Thymus (tissue), 11 donors: ENCODE measurements around the gene ATG7. TPM values are rescaled to one million over a fixed set of nuclear protein-coding genes. Genes with fewer than 3 reads are reported as not detected.
"Not testable (repeated sequence)": the region's sequence is repeated elsewhere in the genome, so short reads cannot be mapped to it uniquely, and the experiment has no call there.

Experiments used
- DNase-seq, 9 donors: peaks; one replicate each; pipeline ENCODE4 v3.0.0-alpha.2; 2013; ENCODE audit warnings: low spot score in 9 of 9, low read depth in 6 of 9, missing footprints in 1 of 9
- H3K27ac ChIP-seq, 2 donors: one replicate each; pipeline ENCODE4 v1.5.1; 2013; ENCODE audit warnings: control low read depth in 1 of 2, low read depth in 1 of 2, low read length in 1 of 2, mild to moderate bottlenecking in 1 of 2, moderate library complexity in 1 of 2
- H3K27me3 ChIP-seq, 2 donors: one replicate each; pipeline ENCODE4 v1.5.1; 2013; ENCODE audit warnings: low read length in 1 of 2; ENCODE audit not compliant: control insufficient read depth in 2 of 2, insufficient read depth in 1 of 2
- H3K36me3 ChIP-seq, 2 donors: one replicate each; pipeline ENCODE4 v1.5.1; 2013; ENCODE audit warnings: low read length in 1 of 2, mild to moderate bottlenecking in 1 of 2, moderate library complexity in 1 of 2; ENCODE audit not compliant: control insufficient read depth in 2 of 2, insufficient read depth in 2 of 2
- H3K4me1 ChIP-seq, 2 donors: one replicate each; pipeline ENCODE4 v1.5.1; 2013; ENCODE audit warnings: low read length in 2 of 2; ENCODE audit not compliant: control insufficient read depth in 2 of 2, insufficient read depth in 2 of 2
- H3K4me3 ChIP-seq, 2 donors: one replicate each; pipeline ENCODE4 v1.5.1; 2013; ENCODE audit warnings: low read length in 2 of 2, control low read depth in 1 of 2, mild to moderate bottlenecking in 1 of 2
- H3K9me3 ChIP-seq, 2 donors: one replicate each; pipeline ENCODE4 v1.5.1; 2013; ENCODE audit warnings: low read length in 1 of 2, mild to moderate bottlenecking in 1 of 2; ENCODE audit not compliant: control insufficient read depth in 2 of 2, insufficient read depth in 1 of 2
- WGBS: extraction: QIAGEN DNeasy Blood & Tissue Kit; methylation state at CpG from one replicate; pipeline ENCODE4 v1.1.7; 2013; 5-methylcytosine and 5-hydroxymethylcytosine counted together
- polyA plus RNA-seq: library from polyadenylated mRNA; stranded (reverse); fragments of 200-250 nt; gene quantifications from one replicate; pipeline ENCODE4 v1.2.3, GENCODE V29; 2013
- total RNA-seq: library from RNA; stranded (reverse); fragments of 120-200 nt; gene quantifications from one replicate; pipeline ENCODE4 v1.2.4, GENCODE V29; 2013
- donor health status: healthy.

The ATG7 gene
- total and polyA plus RNA-seq, 2 donors: 9.0 to 21.7 TPM

GRCh38 chr3:11475324-11475723 is 203.1 kb downstream of the ATG7 start:
- 99% methylated on average over 6 of the region's 6 CpGs for WGBS
- H3K4me3 ChIP-seq: no peak overlapping the region
- no peaks in the 10 kb centered on the region for H3K36me3 ChIP-seq
- no peaks in the 10 kb centered on the region for H3K27me3 ChIP-seq
- H3K27ac ChIP-seq: no peak overlapping the region
- no peaks in the 10 kb centered on the region for H3K4me1 ChIP-seq
- H3K9me3 ChIP-seq: peaks cover 0 to 1% of the 10 kb centered on the region in 2 donors
- DNase-seq: no peak

GRCh38 chr3:11476735-11477144 is 204.5 kb downstream of the ATG7 start:
- no peaks in the 10 kb centered on the region for H3K36me3 ChIP-seq
- no peak for DNase-seq
- 92% methylated on average over 1 of the region's 1 CpG for WGBS
- peaks cover 0 to 1% of the 10 kb centered on the region in 2 donors for H3K9me3 ChIP-seq
- no peaks in the 10 kb centered on the region for H3K27me3 ChIP-seq
- no peak overlapping the region for H3K27ac ChIP-seq
- H3K4me1 ChIP-seq: no peaks in the 10 kb centered on the region
- H3K4me3 ChIP-seq: no peak overlapping the region

GRCh38 chr3:11477407-11477911 is 205.3 kb downstream of the ATG7 start:
- Histone ChIP-seq H3K4me3 (no peak overlapping the region), H3K4me1 (no peaks in the 10 kb centered on the region), H3K36me3 (no peaks in the 10 kb centered on the region), H3K9me3 (peaks cover 0 to 1% of the 10 kb centered on the region in 2 donors), H3K27ac (peak overlapping the region; percentile 12 to 33), H3K27me3 (no peaks in the 10 kb centered on the region)
- DNase-seq: no peak
- WGBS: 95% methylated on average over 3 of the region's 3 CpGs

GRCh38 chr3:11478167-11478566 is 206.0 kb downstream of the ATG7 start:
- Histone ChIP-seq H3K27me3 (no peaks in the 10 kb centered on the region), H3K9me3 (peaks cover 0 to 1% of the 10 kb centered on the region in 2 donors), H3K4me1 (no peaks in the 10 kb centered on the region), H3K4me3 (no peak overlapping the region), H3K27ac (no peak overlapping the region), H3K36me3 (no peaks in the 10 kb centered on the region)
- no peak for DNase-seq
- 92% methylated on average over 2 of the region's 2 CpGs for WGBS

- 98% methylated on average over 3 of the region's 3 CpGs for WGBS
- Histone ChIP-seq H3K27me3 (no peaks in the 10 kb centered on the region), H3K9me3 (peaks cover 0 to 1% of the 10 kb centered on the region in 2 donors), H3K4me3 (no peak overlapping the region), H3K36me3 (no peaks in the 10 kb centered on the region), H3K27ac (no peak overlapping the region), H3K4me1 (no peaks in the 10 kb centered on the region)
- no peak for DNase-seq
Measured at GRCh38 chr3:11479221-11479620, 207.0 kb downstream of the ATG7 start.

- WGBS: 97% methylated on average over 7 of the region's 7 CpGs
- Histone ChIP-seq H3K27me3 (no peaks in the 10 kb centered on the region), H3K9me3 (no peaks in the 10 kb centered on the region), H3K36me3 (no peaks in the 10 kb centered on the region), H3K27ac (no peak overlapping the region), H3K4me3 (no peak overlapping the region), H3K4me1 (no peaks in the 10 kb centered on the region)
- no peak for DNase-seq
Measured at GRCh38 chr3:11480663-11481298, 208.6 kb downstream of the ATG7 start.

GRCh38 chr3:11481556-11481955 is 209.4 kb downstream of the ATG7 start:
- WGBS: 85% methylated on average over 3 of the region's 3 CpGs
- no peak for DNase-seq
- no peaks in the 10 kb centered on the region for H3K27me3 ChIP-seq
- no peaks in the 10 kb centered on the region for H3K4me1 ChIP-seq
- no peak overlapping the region for H3K27ac ChIP-seq
- H3K36me3 ChIP-seq: no peaks in the 10 kb centered on the region
- H3K9me3 ChIP-seq: no peaks in the 10 kb centered on the region
- H3K4me3 ChIP-seq: no peak overlapping the region

GRCh38 chr3:11482021-11482420 is 209.8 kb downstream of the ATG7 start:
- Histone ChIP-seq H3K9me3 (no peaks in the 10 kb centered on the region), H3K36me3 (no peaks in the 10 kb centered on the region), H3K4me1 (no peaks in the 10 kb centered on the region), H3K4me3 (no peak overlapping the region), H3K27ac (no peak overlapping the region), H3K27me3 (no peaks in the 10 kb centered on the region)
- no peak for DNase-seq
- 93% methylated on average over 8 of the region's 8 CpGs for WGBS

- H3K4me1 ChIP-seq, H3K27me3 ChIP-seq, H3K9me3 ChIP-seq, H3K36me3 ChIP-seq, H3K27ac ChIP-seq, H3K4me3 ChIP-seq, DNase-seq: not testable (repeated sequence)
- WGBS: 99% methylated on average over 42 of the region's 42 CpGs
Measured at GRCh38 chr3:11488356-11488755, 216.2 kb downstream of the ATG7 start.
